ENCODE results near the gene RPS6KA2. TPM values are rescaled to one million over a fixed set of nuclear protein-coding genes. Genes with fewer than 3 reads are reported as not detected.
A peak's percentile ranks its signal among the peaks of the same experiment; 100 is the strongest.

Gene RPS6KA2
- total RNA-seq, 3 donors from 2014 or later, result 23.7 to 124 (median 56.4) TPM

DNA sequence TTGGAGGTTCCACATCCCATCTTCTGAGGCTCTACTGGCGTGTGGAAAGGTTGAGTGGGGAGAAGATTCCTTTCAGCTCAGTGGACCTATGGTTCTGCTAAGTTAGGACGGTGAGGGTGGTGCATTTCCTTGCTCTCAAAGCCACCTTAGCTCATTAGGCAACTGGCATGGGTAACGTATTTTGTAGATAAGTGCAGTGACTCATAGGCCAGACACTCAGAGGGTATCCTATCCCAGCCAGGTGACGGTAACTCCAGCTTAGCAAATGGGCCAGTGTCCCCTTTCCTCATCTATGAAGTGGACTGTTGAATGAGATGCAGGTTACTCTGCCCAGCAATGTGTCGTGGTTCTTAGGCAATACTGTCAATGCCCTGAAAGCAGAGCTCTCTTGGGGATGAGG lies 3.7 kb downstream of the RPS6KA2 start:
- DNase-seq (ENCODE audit: low spot score in 2 of 2), result no peak
- Histone ChIP-seq H3K36me3 (no peaks in the 10 kb centered on the region), H3K27ac (peak overlapping the region in 1 of 2 donors; percentile 67), H3K27me3 (no peaks in the 10 kb centered on the region), H3K9me3 (no peaks in the 10 kb centered on the region), H3K4me3 (no peak overlapping the region), H3K4me1 (peaks cover 0 to 13% of the 10 kb centered on the region in 2 donors)
- TF ChIP-seq, protein P1, sequence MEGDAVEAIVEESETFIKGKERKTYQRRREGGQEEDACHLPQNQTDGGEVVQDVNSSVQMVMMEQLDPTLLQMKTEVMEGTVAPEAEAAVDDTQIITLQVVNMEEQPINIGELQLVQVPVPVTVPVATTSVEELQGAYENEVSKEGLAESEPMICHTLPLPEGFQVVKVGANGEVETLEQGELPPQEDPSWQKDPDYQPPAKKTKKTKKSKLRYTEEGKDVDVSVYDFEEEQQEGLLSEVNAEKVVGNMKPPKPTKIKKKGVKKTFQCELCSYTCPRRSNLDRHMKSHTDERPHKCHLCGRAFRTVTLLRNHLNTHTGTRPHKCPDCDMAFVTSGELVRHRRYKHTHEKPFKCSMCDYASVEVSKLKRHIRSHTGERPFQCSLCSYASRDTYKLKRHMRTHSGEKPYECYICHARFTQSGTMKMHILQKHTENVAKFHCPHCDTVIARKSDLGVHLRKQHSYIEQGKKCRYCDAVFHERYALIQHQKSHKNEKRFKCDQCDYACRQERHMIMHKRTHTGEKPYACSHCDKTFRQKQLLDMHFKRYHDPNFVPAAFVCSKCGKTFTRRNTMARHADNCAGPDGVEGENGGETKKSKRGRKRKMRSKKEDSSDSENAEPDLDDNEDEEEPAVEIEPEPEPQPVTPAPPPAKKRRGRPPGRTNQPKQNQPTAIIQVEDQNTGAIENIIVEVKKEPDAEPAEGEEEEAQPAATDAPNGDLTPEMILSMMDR (IDR thresholded peaks at IDR 0.05), result no peak
- TF ChIP-seq POLR2A (IDR thresholded peaks at IDR 0.05) (no peak), POLR2AphosphoS5 (IDR thresholded peaks at IDR 0.05) (no peak)
- intact Hi-C loops (cut with DNase I; ENCODE audit: low total_unique reads), result no loop called here

GRCh38 chr6:166621114-166621540 lies 5.9 kb downstream of the RPS6KA2 start:
- Histone ChIP-seq H3K36me3 (no peaks in the 10 kb centered on the region), H3K27me3 (no peaks in the 10 kb centered on the region), H3K27ac (peak overlapping the region in 1 of 2 donors; percentile 67), H3K4me1 (peaks cover 0 to 13% of the 10 kb centered on the region in 2 donors), H3K9me3 (no peaks in the 10 kb centered on the region), H3K4me3 (no peak overlapping the region)
- intact Hi-C loops (cut with DNase I; ENCODE audit: low total_unique reads), result loop anchor here (2.0 kb wide), 1 partner anchor 174 kb away; no protein-coding TSS in a partner anchor
- TF ChIP-seq, protein P1 (IDR thresholded peaks at IDR 0.05), result no peak
- TF ChIP-seq POLR2A (IDR thresholded peaks at IDR 0.05), result no peak
- TF ChIP-seq POLR2AphosphoS5 (IDR thresholded peaks at IDR 0.05), result no peak
- no peak for DNase-seq (ENCODE audit: low spot score in 2 of 2)

- intact Hi-C loops (cut with DNase I; ENCODE audit: low total_unique reads), result loop anchor here (2.0 kb wide), 1 partner anchor 174 kb away; no protein-coding TSS in a partner anchor
- H3K4me1 ChIP-seq, result peaks cover 0 to 13% of the 10 kb centered on the region in 2 donors
- TF ChIP-seq POLR2A (IDR thresholded peaks at IDR 0.05) (no peak), POLR2AphosphoS5 (IDR thresholded peaks at IDR 0.05) (no peak)
- TF ChIP-seq, protein P1 (IDR thresholded peaks at IDR 0.05), result no peak
These were observed 6.5 kb downstream of the RPS6KA2 start for GRCh38 chr6:166620478-166621113.

DNA sequence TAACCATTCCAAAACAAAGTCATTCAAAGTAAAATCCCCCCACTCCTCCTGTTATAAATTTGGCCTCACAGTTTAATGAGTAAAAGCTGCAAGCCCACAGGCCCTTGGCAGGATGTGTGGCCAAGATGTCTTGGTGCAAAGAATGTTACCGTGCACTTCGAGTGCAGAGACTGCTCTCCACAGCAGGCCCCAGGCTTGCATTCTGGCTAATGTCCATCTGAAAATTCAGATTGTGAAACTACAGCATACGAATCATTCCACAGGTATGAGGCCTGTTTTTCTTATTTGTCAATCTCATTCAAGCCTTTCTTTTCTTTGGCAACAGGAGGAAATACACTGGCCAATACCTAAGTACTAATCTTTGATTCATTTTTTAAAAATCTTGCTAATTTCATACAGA lies 7.1 kb downstream of the RPS6KA2 start:
- Histone ChIP-seq H3K4me3 (no peak overlapping the region), H3K9me3 (no peaks in the 10 kb centered on the region), H3K36me3 (no peaks in the 10 kb centered on the region), H3K27me3 (no peaks in the 10 kb centered on the region), H3K27ac (peak overlapping the region; percentile 74 to 79), H3K4me1 (peaks cover 0 to 13% of the 10 kb centered on the region in 2 donors)
- peak; percentile 60 to 78 (median 73) for TF ChIP-seq POLR2AphosphoS5 (IDR thresholded peaks at IDR 0.05)
- no peak for TF ChIP-seq POLR2A (IDR thresholded peaks at IDR 0.05)
- peak in 1 of 2 donors; percentile 75 for DNase-seq (ENCODE audit: low spot score in 2 of 2)
- intact Hi-C loops (cut with DNase I; ENCODE audit: low total_unique reads), result loop anchor here (2.0 kb wide), 1 partner anchor 173 kb away; no protein-coding TSS in a partner anchor

More at GRCh38 chr6:166620478-166621113, 6.5 kb downstream of the RPS6KA2 start:
- H3K27ac ChIP-seq, result peak overlapping the region; percentile 67 to 74
- DNase-seq (ENCODE audit: low spot score in 2 of 2), result no peak
- no peaks in the 10 kb centered on the region for H3K36me3 ChIP-seq
- H3K9me3 ChIP-seq, result no peaks in the 10 kb centered on the region
- H3K27me3 ChIP-seq, result no peaks in the 10 kb centered on the region
- H3K4me3 ChIP-seq, result peak overlapping the region in 1 of 3 donors; percentile 3

DNA sequence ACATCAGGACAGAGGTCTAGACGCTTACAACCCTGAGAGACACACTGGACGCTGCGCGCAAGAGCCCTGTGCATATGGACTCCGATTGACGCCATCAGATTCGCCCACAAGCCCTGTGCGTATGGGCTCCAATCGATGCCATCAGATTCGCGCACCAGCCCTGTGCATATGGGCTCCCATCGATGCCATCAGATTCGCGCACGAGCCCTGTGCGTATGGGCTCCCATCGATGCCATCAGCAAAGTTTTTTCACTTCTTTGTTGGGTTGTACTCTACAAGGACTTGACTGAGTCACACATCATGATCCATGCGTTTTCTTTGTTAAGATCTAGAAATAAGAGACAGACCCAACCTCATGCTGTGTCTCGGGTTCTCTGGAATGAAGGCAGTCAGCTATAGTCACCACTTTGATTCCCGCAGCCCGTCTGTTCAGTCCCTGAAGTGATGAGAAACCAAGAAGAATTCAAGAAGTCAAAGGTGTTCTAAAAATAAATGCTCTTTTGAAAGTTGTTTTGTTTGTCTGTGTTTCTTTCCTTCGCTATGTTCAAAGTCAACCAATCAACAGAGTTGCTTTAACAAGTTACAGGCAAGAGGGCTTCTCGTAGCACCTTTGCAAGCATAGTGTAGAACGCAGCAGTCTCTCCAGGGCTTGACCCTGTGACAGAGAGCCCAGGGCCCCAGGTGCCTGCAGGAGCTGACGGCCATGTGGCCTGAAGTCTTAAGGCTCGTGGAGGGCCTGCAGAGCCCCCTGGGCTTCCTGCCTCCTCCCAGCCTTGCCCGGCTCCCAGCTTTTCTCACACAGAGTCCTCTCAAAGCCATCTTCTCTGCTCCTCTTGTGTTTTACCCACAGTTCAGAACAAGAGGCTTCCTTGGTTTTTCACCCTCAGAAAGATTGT lies 7.9 kb downstream of the RPS6KA2 start:
- Histone ChIP-seq H3K36me3 (no peaks in the 10 kb centered on the region), H3K27me3 (no peaks in the 10 kb centered on the region), H3K27ac (peak overlapping the region; percentile 68 to 79), H3K4me1 (peaks cover 0 to 13% of the 10 kb centered on the region in 2 donors), H3K4me3 (no peak overlapping the region), H3K9me3 (no peaks in the 10 kb centered on the region)
- intact Hi-C loops (cut with DNase I; ENCODE audit: low total_unique reads), result no loop called here
- DNase-seq (ENCODE audit: low spot score in 2 of 2), result no peak
- TF ChIP-seq POLR2AphosphoS5 (IDR thresholded peaks at IDR 0.05) (no peak), POLR2A (IDR thresholded peaks at IDR 0.05) (no peak)
- TF ChIP-seq, protein P1 (IDR thresholded peaks at IDR 0.05), result no peak

Data from breast epithelium (tissue), 4 donors.